GM12801 (cell line): Measurements from ENCODE around the gene PDZK1IP1.

Experiments used
- TF ChIP-seq, protein P1 (sequence below): IDR thresholded peaks from one replicate; pipeline ENCODE4 v1.5.1; 2011; ENCODE audit warnings: control low read depth; ENCODE audit not compliant: insufficient read length; ENCODE audit errors: extremely low read depth

Gene PDZK1IP1

GRCh38 chr1:47184822-47185677 is 4.8 kb downstream of the PDZK1IP1 start:
- TF ChIP-seq, protein P1, sequence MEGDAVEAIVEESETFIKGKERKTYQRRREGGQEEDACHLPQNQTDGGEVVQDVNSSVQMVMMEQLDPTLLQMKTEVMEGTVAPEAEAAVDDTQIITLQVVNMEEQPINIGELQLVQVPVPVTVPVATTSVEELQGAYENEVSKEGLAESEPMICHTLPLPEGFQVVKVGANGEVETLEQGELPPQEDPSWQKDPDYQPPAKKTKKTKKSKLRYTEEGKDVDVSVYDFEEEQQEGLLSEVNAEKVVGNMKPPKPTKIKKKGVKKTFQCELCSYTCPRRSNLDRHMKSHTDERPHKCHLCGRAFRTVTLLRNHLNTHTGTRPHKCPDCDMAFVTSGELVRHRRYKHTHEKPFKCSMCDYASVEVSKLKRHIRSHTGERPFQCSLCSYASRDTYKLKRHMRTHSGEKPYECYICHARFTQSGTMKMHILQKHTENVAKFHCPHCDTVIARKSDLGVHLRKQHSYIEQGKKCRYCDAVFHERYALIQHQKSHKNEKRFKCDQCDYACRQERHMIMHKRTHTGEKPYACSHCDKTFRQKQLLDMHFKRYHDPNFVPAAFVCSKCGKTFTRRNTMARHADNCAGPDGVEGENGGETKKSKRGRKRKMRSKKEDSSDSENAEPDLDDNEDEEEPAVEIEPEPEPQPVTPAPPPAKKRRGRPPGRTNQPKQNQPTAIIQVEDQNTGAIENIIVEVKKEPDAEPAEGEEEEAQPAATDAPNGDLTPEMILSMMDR, result no peak

GRCh38 chr1:47184090-47184821 is 5.6 kb downstream of the PDZK1IP1 start:
- TF ChIP-seq, protein P1, result no peak

GRCh38 chr1:47183308-47184089 is 6.3 kb downstream of the PDZK1IP1 start:
- TF ChIP-seq, protein P1, result no peak

GRCh38 chr1:47182676-47183235 is 7.1 kb downstream of the PDZK1IP1 start:
- TF ChIP-seq, protein P1, result no peak

GRCh38 chr1:47181955-47182675 is 7.7 kb downstream of the PDZK1IP1 start:
- TF ChIP-seq, protein P1, result no peak

DNA sequence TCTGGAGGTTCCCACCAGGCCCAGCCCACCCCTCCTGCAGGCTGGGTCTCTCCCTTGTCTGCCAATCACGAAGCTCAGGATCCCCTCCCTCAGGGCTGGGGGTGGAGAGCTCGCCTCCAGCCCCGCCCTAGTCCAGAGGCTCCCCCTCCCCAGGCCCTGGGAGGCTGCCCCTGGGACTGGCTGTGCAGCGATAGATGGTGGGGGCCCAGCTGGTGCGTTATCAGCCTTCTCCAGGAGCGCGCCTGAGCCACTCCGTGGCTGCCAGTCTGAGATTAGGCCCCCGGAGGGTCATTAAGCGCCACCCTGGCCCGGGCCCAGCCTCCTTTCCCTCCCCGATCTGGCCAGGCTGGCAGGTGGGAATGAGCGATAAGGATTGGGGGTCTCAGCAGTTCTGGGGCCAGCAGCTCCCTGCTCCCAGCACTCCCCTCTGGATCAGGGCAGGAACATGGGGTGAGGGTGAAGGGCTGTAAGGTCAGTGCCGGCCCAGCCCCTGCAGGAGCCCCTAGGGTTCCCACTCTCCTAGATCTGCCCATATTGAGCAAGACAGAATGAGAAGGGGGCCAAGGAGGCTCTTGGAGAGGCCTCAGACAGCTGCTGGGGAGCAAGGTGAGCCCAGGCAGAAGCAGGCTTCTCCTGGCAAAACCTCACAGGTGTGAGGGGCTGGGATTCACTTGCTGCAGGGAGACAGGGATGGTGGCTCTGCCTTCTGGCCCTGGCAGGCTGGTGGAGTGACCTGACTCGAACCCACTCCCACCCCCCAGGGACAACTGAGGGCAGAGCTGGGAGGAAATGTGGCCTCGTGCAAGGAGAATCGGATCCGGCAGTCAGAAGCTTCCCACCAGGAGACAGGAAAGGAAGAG is 8.5 kb downstream of the PDZK1IP1 start:
- TF ChIP-seq, protein P1, result no peak
